Activated CD4-positive, CD25-positive, alpha-beta regulatory T cell treated with anti-CD3 and anti-CD28 coated beads, Interleukin-2, amount 50 U/mL, for 16 hours (primary cell): ENCODE data around the gene DIMT1.

Experiments
- DNase-seq: peaks from one replicate; pipeline ENCODE4 v3.0.0-alpha.2; 2020; ENCODE audit warnings: low read depth, low spot score

Gene DIMT1

DNA sequence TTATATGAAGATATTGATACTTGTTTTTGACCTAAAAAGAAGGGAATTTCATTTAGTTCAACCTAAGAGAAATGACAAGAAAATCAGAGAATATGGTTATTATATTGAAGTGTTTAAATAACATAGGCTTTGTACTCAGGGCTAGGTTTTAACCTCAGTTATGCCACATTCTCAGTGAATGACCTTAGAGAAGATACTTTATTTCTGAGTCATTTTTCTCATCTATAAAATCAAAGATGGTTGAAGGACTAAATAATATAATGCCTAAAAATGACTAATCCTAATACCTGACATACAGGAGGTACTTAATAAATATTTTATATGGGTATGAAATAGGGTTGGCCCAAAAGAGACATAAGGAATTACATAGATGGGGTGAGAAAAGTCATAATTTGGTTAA lies 32.3 kb downstream of the DIMT1 start:
- no peak for DNase-seq

DNA sequence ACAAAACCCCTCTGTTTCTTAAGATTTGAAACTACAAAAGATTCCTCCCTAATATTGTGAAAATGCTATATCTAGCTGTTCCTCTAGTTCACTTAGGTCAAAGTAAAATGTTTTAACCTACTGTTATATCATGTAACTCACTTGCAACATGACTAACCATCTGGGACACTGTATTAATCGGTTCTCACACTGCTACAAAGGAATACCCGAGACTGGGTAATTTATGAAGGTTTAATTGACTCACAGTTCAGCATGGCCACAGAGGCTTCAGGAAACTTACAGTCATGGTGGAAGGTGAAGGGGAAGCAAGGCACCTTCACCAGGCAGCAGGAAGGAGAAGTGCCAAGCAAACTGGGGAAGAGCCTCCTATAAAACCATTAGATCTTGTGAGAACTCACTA lies 34.7 kb downstream of the DIMT1 start:
- DNase-seq: no peak

DNA sequence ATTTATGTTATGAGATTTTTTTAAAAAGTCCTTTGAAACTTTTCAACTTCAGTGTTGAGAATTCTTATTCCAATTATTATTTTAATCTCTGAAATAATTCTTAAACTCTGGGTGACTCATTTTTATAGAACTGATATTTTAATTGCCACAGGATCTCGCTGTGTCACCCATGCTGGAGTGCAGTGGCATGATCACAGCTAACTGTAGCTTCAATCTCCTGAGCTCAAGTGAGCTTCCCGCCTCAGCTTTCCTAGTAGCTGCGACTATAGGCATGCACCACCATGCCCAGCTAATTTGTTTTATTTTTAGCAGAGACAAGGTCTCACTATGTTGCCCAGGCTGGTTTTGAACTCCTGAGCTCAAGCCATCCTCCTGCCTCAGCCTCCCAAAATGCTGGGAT lies 41.0 kb downstream of the DIMT1 start:
- DNase-seq: no peak

- no peak for DNase-seq
These were observed 49.5 kb downstream of the DIMT1 start for GRCh38 chr5:62354028-62354874.

- no peak for DNase-seq
These were observed 54.8 kb downstream of the DIMT1 start for GRCh38 chr5:62348723-62349481.

DNA sequence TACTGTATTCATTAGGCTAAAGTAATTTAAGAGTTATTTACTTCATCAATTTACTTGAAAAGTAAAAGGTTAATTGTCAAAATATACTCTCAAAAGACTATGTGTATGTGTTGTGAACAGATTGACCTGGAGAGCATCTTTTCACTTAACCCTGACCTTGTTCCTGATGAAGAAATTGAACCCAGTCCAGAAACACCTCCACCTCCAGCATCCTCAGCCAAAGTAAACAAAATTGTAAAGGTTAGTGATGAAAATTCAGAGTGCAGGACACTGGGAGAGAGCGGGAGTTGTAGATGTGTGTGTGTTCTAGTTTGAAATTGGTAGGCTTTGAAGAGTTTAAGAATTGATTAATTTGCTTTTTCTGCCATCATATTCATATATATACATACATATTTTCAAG lies 55.8 kb downstream of the DIMT1 start:
- no peak for DNase-seq

GRCh38 chr5:62346748-62347147 lies 57.0 kb downstream of the DIMT1 start:
- no peak for DNase-seq

DNA sequence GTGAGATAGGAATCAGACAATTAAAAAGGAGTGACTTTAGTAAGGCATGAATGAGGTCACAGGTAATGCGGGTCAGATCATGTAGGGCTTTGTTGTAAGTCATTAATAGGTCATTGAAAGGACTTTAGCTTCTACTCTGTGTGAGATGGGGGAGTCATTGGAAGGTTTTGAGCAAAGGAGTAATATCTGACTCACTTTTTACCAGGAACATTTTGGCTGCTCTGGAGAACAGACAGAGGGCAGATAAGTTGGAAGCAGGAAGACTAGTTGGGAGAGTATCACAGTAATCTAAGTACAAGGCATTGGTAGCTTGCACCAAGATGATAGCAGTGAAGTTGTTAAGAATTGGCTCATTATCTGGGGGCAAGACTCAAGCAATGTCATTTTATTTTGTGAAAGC lies 60.3 kb downstream of the DIMT1 start:
- no peak for DNase-seq

DNA sequence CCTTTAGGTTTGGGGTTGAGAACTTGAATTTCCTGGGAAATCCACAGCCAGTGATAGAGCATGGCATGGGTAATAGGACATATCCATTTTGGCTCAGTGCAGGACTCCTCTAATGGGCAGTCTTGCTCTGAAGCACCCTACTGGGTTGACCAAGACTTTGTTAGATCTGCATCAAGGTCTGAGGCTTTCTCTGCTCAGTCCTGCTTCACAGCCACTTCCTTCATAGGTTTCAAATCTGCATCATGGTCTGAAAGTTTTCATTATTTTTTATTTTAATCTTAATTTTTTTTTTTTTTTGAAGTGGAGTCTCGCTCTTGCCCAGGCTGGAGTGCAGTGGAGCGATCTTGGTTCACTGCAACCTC lies 61.2 kb downstream of the DIMT1 start:
- no peak for DNase-seq

- no peak for DNase-seq
These were observed 61.8 kb downstream of the DIMT1 start for GRCh38 chr5:62341783-62342475.

DNA sequence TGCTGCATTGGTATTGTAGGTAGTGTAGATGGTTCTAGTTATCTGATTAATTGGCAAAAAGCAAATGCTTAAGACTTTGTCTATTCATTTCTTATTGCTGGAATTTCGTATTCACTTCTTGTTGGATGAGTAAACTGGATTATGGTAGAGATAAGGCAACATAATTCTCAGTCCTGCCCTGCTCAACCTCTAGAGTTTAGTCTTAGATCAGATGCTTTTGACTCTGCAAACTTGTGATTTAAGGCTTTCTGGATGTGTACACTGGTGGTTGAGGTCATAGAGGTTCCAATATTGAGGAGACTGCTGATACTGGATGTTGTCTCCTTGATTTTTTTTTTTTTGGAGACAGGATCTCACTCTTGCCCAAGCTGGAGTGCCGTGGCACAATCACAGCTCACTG lies 62.7 kb downstream of the DIMT1 start:
- no peak for DNase-seq

DNA sequence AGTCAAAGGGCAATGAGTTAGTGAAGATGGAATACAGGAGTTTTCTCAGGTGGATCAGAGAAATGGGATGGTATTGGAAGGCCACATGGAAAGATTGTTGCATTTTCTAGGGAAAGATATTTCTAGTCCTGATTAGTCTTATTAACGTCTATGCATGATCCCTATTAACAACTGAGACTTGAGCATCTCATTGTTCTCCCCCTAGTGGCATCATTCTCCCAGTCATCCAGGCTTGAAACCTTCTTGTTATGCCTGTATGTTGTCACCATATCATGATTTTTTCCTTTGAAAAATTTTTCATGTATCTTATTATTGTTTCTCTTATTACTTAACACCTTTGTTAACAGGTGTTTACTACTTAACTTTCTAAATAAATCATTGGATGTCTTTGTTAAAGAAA lies 63.3 kb downstream of the DIMT1 start:
- DNase-seq: no peak
